ENCODE measurements around the gene SLC66A1. TPM values are rescaled to one million over a fixed set of nuclear protein-coding genes. Genes with fewer than 3 reads are reported as not detected.

The SLC66A1 gene
- total RNA-seq, 1 experiment from 2014 or later = 22.5 TPM

- H3K4me3 Mint-ChIP-seq = peak overlapping the region in 1 of 2 experiments; percentile 14; a peak in 2 of 5 replicates
- no peaks in the 10 kb centered on the region for H3K27me3 Mint-ChIP-seq (ENCODE audit: low read depth)
- Histone ChIP-seq H2BK12ac (ENCODE audit: insufficient read length, low read depth, low read length) (no peak overlapping the region), H2AFZ (ENCODE audit: low read length) (no peak overlapping the region), H3K27me3 (ENCODE audit: insufficient read depth, low read length) (no peaks in the 10 kb centered on the region), H4K20me1 (ENCODE audit: control insufficient read depth, insufficient read depth, insufficient read length) (no peaks in the 10 kb centered on the region), H3K23me2 (ENCODE audit: insufficient read length, low read depth, low read length, poor library complexity, severe bottlenecking) (no peaks in the 10 kb centered on the region), H3K4me2 (ENCODE audit: insufficient read depth, insufficient read length, low read length) (no peak overlapping the region), H2BK120ac (ENCODE audit: low read depth, low read length, poor library complexity, severe bottlenecking) (no peak overlapping the region), H2BK20ac (ENCODE audit: low read depth, low read length, poor library complexity, severe bottlenecking) (no peak overlapping the region), H4K5ac (ENCODE audit: insufficient read length, low read depth, low read length) (no peak overlapping the region), H4K91ac (ENCODE audit: insufficient read length, low read depth, low read length) (no peak overlapping the region), H3K4ac (ENCODE audit: low read depth, low read length) (no peak overlapping the region), H4K8ac (replicated peaks; ENCODE audit: insufficient read length, low read depth, low read length) (no peak overlapping the region), H3K79me2 (ENCODE audit: insufficient read depth, low read length) (peaks cover 2% of the 10 kb centered on the region; the same call in 1 of the 2 replicates), H2BK15ac (ENCODE audit: low read depth, low read length) (no peak overlapping the region), H3K56ac (ENCODE audit: insufficient read length, low read depth, low read length) (no peak overlapping the region), H3K18ac (ENCODE audit: insufficient read length, low read depth, low read length) (no peak overlapping the region), H3K9me3 (ENCODE audit: control insufficient read depth, low read depth, low read length) (no peaks in the 10 kb centered on the region), H2AK5ac (ENCODE audit: insufficient read length, low read length) (no peak overlapping the region), H3K14ac (ENCODE audit: insufficient read depth, low read length) (no peak overlapping the region), H3T11ph (ENCODE audit: low read length) (no peak overlapping the region), H3K4me1 (ENCODE audit: insufficient read depth, low read length) (no peaks in the 10 kb centered on the region), H3K23ac (ENCODE audit: insufficient read length, low read depth, low read length) (no peak overlapping the region), H2BK5ac (ENCODE audit: insufficient read length, low read length) (no peak overlapping the region), H3K27ac (ENCODE audit: insufficient read length, low read depth, low read length) (no peak overlapping the region), H3K79me1 (ENCODE audit: insufficient read depth, low read depth, low read length, poor library complexity, severe bottlenecking) (peaks cover 10% of the 10 kb centered on the region), H3K9ac (ENCODE audit: extremely low read depth, insufficient read length, low read length) (no peak overlapping the region)
- peak; percentile 81 for TF ChIP-seq CTCF (conservative IDR thresholded peaks at IDR 0.05)
- WGBS (ENCODE audit: extremely low coverage, insufficient read length, low lambda C conversion rate) = no CpG with 5 or more reads among the region's 14 CpGs
- H3K4me1 Mint-ChIP-seq = no peaks in the 10 kb centered on the region
- peaks cover 22 to 45% (median 29%) of the 10 kb centered on the region in 3 experiments for H3K36me3 Mint-ChIP-seq (ENCODE audit: insufficient read depth in 1 of 3, low read depth in 3 of 3)
- no peaks in the 10 kb centered on the region for H3K9me3 Mint-ChIP-seq
- H3K27ac Mint-ChIP-seq = no peak overlapping the region; a peak in 1 of 7 replicates
- DNase-seq = peak; percentile 72
These were observed 62.1 kb downstream of the SLC66A1 start for GRCh38 chr1:19374083-19374801.
